B cell (primary cell): ENCODE measurements around the gene C1orf116. TPM values are rescaled to one million over a fixed set of nuclear protein-coding genes. Genes with fewer than 3 reads are reported as not detected.

Experiments
- ATAC-seq: fragments of 200-7000 bp; cut with Tn5 transposase; one replicate; pipeline ENCODE4 v1.10.0; 2021; ENCODE audit warnings: low read depth, mild to moderate bottlenecking, moderate number of reproducible peaks, moderate library complexity
- CTCF ChIA-PET: fragments of 350-600 bp; sonication (Branson Sonifier 250); formaldehyde crosslinking; loops from one replicate; lab custom pipeline; 2021; ENCODE audit warnings: antibody characterized with exemption, inconsistent platforms; lab: Charles Lee
- POLR2A ChIA-PET: fragments of 350-600 bp; sonication (Branson Sonifier 250); formaldehyde crosslinking; loops from one replicate; lab custom pipeline; 2021; ENCODE audit warnings: antibody characterized with exemption; lab: Charles Lee
- DNase-seq: peaks from one replicate; pipeline ENCODE4 v3.0.0; 2013
- H2AFZ ChIP-seq: 2 replicates; pipeline ENCODE4 v1.6.1; 2012; ENCODE audit warnings: mild to moderate bottlenecking, low read depth, low read length; ENCODE audit not compliant: insufficient read depth, poor library complexity, severe bottlenecking
- H3K27ac ChIP-seq, 2 donors: 1 replicate in 1 of 2; 2 replicates in 1 of 2; pipeline ENCODE4 v1.5.1; 2012 to 2013; ENCODE audit warnings: low read length in 2 of 2, mild to moderate bottlenecking in 2 of 2, moderate library complexity in 1 of 2
- H3K27me3 ChIP-seq, 4 experiments: fragments of 200-600 bp in 1 of 4; sonication (generic) in 1 of 4; replicated peaks in 1 of 4; 1 replicate in 2 of 4; 2 replicates in 2 of 4; pipeline versions ENCODE4 v1.6.1 to v1.7.0; 2013 to 2016; ENCODE audit warnings: low read length in 3 of 4, mild to moderate bottlenecking in 2 of 4, mixed read lengths in 1 of 4, moderate library complexity in 1 of 4; ENCODE audit not compliant: insufficient read depth in 4 of 4, control insufficient read depth in 3 of 4; ENCODE audit errors: control extremely low read depth in 1 of 4
- H3K36me3 ChIP-seq, 2 experiments: replicated peaks in 1 of 2; 1 replicate in 1 of 2; 2 replicates in 1 of 2; pipeline versions ENCODE4 v1.6.1 to v1.7.1; 2013; ENCODE audit warnings: low read length in 1 of 2; ENCODE audit not compliant: insufficient read depth in 2 of 2, control insufficient read depth in 1 of 2; ENCODE audit errors: control extremely low read depth in 1 of 2, extremely low read depth in 1 of 2
- H3K4me1 ChIP-seq, 2 donors: fragments of 200-600 bp in 1 of 2; sonication (generic) in 1 of 2; 1 replicate in 1 of 2; 2 replicates in 1 of 2; pipeline versions ENCODE4 v1.5.1 to v1.6.1; 2013 to 2017; ENCODE audit warnings: low read length in 2 of 2; ENCODE audit not compliant: control insufficient read depth in 2 of 2, insufficient read depth in 2 of 2
- H3K4me2 ChIP-seq: replicated peaks from 2 replicates; pipeline ENCODE3; 2012; ENCODE audit warnings: mild to moderate bottlenecking, low read depth, low read length; ENCODE audit not compliant: poor library complexity, severe bottlenecking
- H3K4me3 ChIP-seq, 5 experiments: fragments of 200-600 bp in 1 of 5; sonication (generic) in 1 of 5; 1 replicate in 3 of 5; 2 replicates in 2 of 5; pipeline versions ENCODE4 v1.5.1 to v1.7.0; 2011 to 2016; ENCODE audit warnings: low read length in 4 of 5, mild to moderate bottlenecking in 4 of 5, low read depth in 2 of 5, control low read depth in 1 of 5, moderate library complexity in 1 of 5; ENCODE audit not compliant: insufficient read depth in 1 of 5; ENCODE audit errors: control extremely low read depth in 1 of 5, extremely low read depth in 1 of 5
- H3K79me2 ChIP-seq: fragments of 200-600 bp; sonication (generic); one replicate; pipeline ENCODE4 v1.6.0; 2016; ENCODE audit warnings: low read length; ENCODE audit not compliant: control insufficient read depth, insufficient read depth
- H3K9ac ChIP-seq: fragments of 200-600 bp; sonication (generic); 2 replicates; pipeline ENCODE4 v1.6.1; 2017; ENCODE audit warnings: mild to moderate bottlenecking, low read length, moderate library complexity
- H3K9me3 ChIP-seq, 3 donors: one replicate each; pipeline versions ENCODE4 v1.6.1 to v1.7.1; 2013; ENCODE audit warnings: low read length in 2 of 3; ENCODE audit not compliant: control insufficient read depth in 2 of 3, insufficient read depth in 1 of 3; ENCODE audit errors: control extremely low read depth in 1 of 3
- H4K20me1 ChIP-seq: 2 replicates; pipeline ENCODE4 v1.6.0; 2012; ENCODE audit warnings: mild to moderate bottlenecking, low read length; ENCODE audit not compliant: insufficient read depth, control insufficient read depth, poor library complexity, severe bottlenecking
- H3K27ac Mint-ChIP-seq: one replicate; pipeline ENCODE4 v1.8.0; 2021; ENCODE audit warnings: mixed read lengths
- H3K27me3 Mint-ChIP-seq: one replicate; pipeline ENCODE4 v1.8.0; 2021; ENCODE audit warnings: mixed read lengths
- H3K4me1 Mint-ChIP-seq: one replicate; pipeline ENCODE4 v1.8.0; 2021; ENCODE audit warnings: mixed read lengths
- H3K4me3 Mint-ChIP-seq: one replicate; pipeline ENCODE4 v1.8.0; 2021; ENCODE audit warnings: mixed read lengths
- H3K9me3 Mint-ChIP-seq: one replicate; pipeline ENCODE4 v1.8.0; 2022; ENCODE audit warnings: mixed read lengths; ENCODE audit not compliant: insufficient read depth
- CTCF ChIP-seq: fragments of 200-600 bp; IDR thresholded peaks from one replicate; pipeline ENCODE4 v1.8.0; 2022; ENCODE audit warnings: antibody characterized with exemption, mild to moderate bottlenecking
- EZH2 ChIP-seq: IDR thresholded peaks from 2 replicates; pipeline ENCODE4 v1.6.1; 2012; ENCODE audit warnings: borderline replicate concordance, low read depth, mild to moderate bottlenecking, moderate library complexity, low read length; ENCODE audit not compliant: insufficient read depth, poor library complexity, severe bottlenecking
- WGBS: methylation state at CpG from one replicate; pipeline ENCODE4 v1.1.5; 2013; ENCODE audit warnings: missing lambda C conversion rate; ENCODE audit not compliant: insufficient coverage; 5-methylcytosine and 5-hydroxymethylcytosine counted together
- intact Hi-C: fragments of 100-400 bp; cut with micrococcal nuclease; formaldehyde crosslinking; loops from one replicate; pipeline ENCODE4 v1.10.0; 2022
- polyA plus RNA-seq: library from polyadenylated mRNA; depleted of rRNA; stranded (reverse); fragments of >200 nt; gene quantifications from 2 replicates; pipeline ENCODE4 v1.2.3, GENCODE V29; 2012
- total RNA-seq, 2 donors: library from RNA; stranded (reverse); fragments of 120-200 nt in 1 of 2; gene quantifications; 1 replicate in 1 of 2; 2 replicates in 1 of 2; pipeline versions ENCODE4 v1.2.3 to v1.2.4, GENCODE V29; 2013 to 2022

C1orf116 gene
- total and polyA plus RNA-seq, 2 donors (not counting 1 experiment from before 2014, with no cell fraction given) = 0.09 TPM; not detected in 1

DNA sequence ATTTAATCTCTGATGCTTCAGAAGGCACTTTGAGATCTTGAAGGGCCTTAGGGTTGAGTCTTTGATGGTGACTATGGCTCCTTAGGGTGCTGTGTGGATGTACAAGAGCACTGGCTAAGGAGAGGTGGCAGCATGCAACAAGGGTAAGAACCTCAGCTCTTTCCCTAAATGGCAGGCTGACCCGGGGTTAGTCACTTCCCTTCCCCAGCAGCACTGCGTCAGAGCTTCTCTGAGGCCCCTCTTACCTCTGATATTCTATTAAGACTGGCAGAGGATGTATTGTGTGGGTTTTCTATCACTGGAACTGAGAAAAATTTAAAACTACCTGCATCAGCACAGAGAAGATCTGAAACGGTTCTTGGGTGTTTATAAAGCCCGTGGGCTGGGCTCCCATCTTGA, 11.8 kb downstream of the C1orf116 start:
- Mint-ChIP-seq H3K4me1 (no peaks in the 10 kb centered on the region), H3K27me3 (peaks cover 28% of the 10 kb centered on the region), H3K4me3 (no peak overlapping the region), H3K27ac (no peak overlapping the region), H3K9me3 (no peaks in the 10 kb centered on the region)
- H3K4me2 ChIP-seq = no peak overlapping the region
- peaks cover 0 to 13% (median 2%) of the 10 kb centered on the region in 4 experiments for H3K27me3 ChIP-seq
- H3K36me3 ChIP-seq = no peaks in the 10 kb centered on the region
- TF ChIP-seq CTCF = no peak
- no peak for TF ChIP-seq EZH2
- no peak overlapping the region for H3K27ac ChIP-seq
- ATAC-seq (no peak), DNase-seq (no peak)
- WGBS = no CpG with 5 or more reads among the region's 4 CpGs
- ChIA-PET CTCF (interaction anchor here (1.3 to 1.9 kb wide), 2 partner anchors 16 to 18 kb away, joined by 3 to 6 read pairs; no protein-coding TSS in a partner anchor), POLR2A (no interaction called here)
- no peak overlapping the region for H3K9ac ChIP-seq
- no peaks in the 10 kb centered on the region for H4K20me1 ChIP-seq
- intact Hi-C loops = no loop called here
- no peaks in the 10 kb centered on the region for H3K4me1 ChIP-seq
- no peaks in the 10 kb centered on the region for H3K79me2 ChIP-seq
- H2AFZ ChIP-seq = no peak overlapping the region
- H3K4me3 ChIP-seq = no peak overlapping the region
- H3K9me3 ChIP-seq = no peaks in the 10 kb centered on the region

DNA sequence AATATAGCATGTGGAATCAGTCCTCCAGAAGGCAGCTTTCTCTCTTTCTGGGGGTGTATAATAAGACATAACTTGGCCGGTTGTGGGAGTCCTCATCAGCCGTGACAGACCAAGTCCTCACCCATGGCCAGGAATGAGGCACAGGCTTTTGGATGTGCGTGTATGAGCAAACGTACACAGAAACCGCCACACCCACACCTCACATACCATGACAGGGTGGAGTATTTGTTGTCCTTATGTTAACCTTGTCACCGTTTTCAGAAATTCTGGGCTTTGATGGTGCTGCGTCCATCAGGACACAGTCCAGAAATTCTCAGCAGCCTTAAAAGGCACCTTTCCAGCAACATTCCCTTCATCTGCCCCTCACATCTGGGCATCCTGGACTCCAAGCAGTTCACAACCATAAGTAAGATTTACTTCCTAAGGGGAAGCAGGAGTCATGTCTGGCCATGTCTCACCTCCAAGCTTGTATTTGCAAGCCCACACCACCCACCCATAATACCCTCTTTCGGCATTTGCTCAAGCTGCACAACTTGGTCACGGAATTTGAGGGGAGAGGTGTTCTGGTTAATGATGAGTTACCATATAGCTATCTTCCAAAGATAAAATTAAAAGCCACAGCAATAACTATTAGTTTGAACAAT, 12.4 kb downstream of the C1orf116 start:
- WGBS = 100% methylated on average over 2 of the region's 9 CpGs
- no peaks in the 10 kb centered on the region for H3K36me3 ChIP-seq
- CTCF ChIA-PET = interaction anchor here (1.3 kb wide), 1 partner anchor 16 kb away, joined by 3 read pairs; no protein-coding TSS in a partner anchor
- H3K27ac ChIP-seq = no peak overlapping the region
- DNase-seq (no peak), ATAC-seq (no peak)
- TF ChIP-seq EZH2 = no peak
- no peak for TF ChIP-seq CTCF
- intact Hi-C loops = no loop called here
- H3K4me2 ChIP-seq = no peak overlapping the region
- no peaks in the 10 kb centered on the region for H3K4me1 ChIP-seq
- H3K27me3 ChIP-seq = peaks cover 0 to 13% (median 2%) of the 10 kb centered on the region in 4 experiments
- H3K4me3 Mint-ChIP-seq = no peak overlapping the region
- H3K27me3 Mint-ChIP-seq = peaks cover 28% of the 10 kb centered on the region
- no peak overlapping the region for H3K27ac Mint-ChIP-seq
- H3K4me1 Mint-ChIP-seq = no peaks in the 10 kb centered on the region
- no peaks in the 10 kb centered on the region for H3K9me3 ChIP-seq
- POLR2A ChIA-PET = no interaction called here
- no peak overlapping the region for H2AFZ ChIP-seq
- H3K79me2 ChIP-seq = no peaks in the 10 kb centered on the region
- no peak overlapping the region for H3K4me3 ChIP-seq
- no peaks in the 10 kb centered on the region for H4K20me1 ChIP-seq
- H3K9me3 Mint-ChIP-seq = no peaks in the 10 kb centered on the region
- no peak overlapping the region for H3K9ac ChIP-seq
